ENCODE measurements around the gene KRT40.

- TF ChIP-seq CTCF (IDR thresholded peaks at IDR 0.05) (no peak), POLR2A (IDR thresholded peaks at IDR 0.05) (no peak)
Measured at GRCh38 chr17:40961591-40961990, 22.5 kb downstream of the KRT40 start.
